B cell (primary cell): ENCODE measurements around the gene UBR2.

ENCODE experiments used
- EZH2 ChIP-seq: IDR thresholded peaks from 2 replicates; pipeline ENCODE4 v1.6.1; 2012; ENCODE audit warnings: borderline replicate concordance, low read depth, mild to moderate bottlenecking, moderate library complexity, low read length; ENCODE audit not compliant: insufficient read depth, poor library complexity, severe bottlenecking
- TF ChIP-seq, protein P1 (sequence below): fragments of 200-600 bp; IDR thresholded peaks from one replicate; pipeline ENCODE4 v1.8.0; 2022; ENCODE audit warnings: antibody characterized with exemption, mild to moderate bottlenecking

DNA sequence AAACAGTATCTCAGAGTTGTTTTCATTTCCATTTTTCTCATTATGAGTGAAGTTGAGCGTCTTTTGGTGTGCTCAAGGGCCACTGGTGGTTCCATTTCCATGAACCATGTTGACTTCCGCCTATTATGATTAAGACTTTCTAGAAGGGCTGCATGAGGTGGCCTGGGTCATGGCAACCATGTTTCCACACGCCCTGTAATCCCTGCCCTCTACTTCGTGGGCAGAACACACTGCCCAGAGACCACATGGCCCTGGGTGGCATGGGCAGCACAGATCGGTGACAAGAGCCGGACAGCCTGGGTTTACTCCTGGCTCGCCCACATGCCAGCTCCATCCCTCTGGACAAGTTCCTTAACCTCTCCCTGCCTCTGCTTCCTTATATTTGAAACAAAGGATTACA is 143.8 kb downstream of the UBR2 start:
- TF ChIP-seq, protein P1, sequence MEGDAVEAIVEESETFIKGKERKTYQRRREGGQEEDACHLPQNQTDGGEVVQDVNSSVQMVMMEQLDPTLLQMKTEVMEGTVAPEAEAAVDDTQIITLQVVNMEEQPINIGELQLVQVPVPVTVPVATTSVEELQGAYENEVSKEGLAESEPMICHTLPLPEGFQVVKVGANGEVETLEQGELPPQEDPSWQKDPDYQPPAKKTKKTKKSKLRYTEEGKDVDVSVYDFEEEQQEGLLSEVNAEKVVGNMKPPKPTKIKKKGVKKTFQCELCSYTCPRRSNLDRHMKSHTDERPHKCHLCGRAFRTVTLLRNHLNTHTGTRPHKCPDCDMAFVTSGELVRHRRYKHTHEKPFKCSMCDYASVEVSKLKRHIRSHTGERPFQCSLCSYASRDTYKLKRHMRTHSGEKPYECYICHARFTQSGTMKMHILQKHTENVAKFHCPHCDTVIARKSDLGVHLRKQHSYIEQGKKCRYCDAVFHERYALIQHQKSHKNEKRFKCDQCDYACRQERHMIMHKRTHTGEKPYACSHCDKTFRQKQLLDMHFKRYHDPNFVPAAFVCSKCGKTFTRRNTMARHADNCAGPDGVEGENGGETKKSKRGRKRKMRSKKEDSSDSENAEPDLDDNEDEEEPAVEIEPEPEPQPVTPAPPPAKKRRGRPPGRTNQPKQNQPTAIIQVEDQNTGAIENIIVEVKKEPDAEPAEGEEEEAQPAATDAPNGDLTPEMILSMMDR: no peak
- no peak for TF ChIP-seq EZH2
